GM21528 (cell line): Measurements from ENCODE around the gene RGS9.
"Not testable (repeated sequence)": the region's sequence is repeated elsewhere in the genome, so short reads cannot be mapped to it uniquely, and the experiment has no call there.

ENCODE experiments used
- ATAC-seq: cut with Tn5 transposase; IDR thresholded peaks from one replicate; pipeline ENCODE4 v1.9.1; 2021; ENCODE audit warnings: mild to moderate bottlenecking, moderate library complexity; ENCODE audit not compliant: unreplicated experiment, low FRiP score

The RGS9 gene

GRCh38 chr17:65201331-65201730 is 64.2 kb downstream of the RGS9 start:
- ATAC-seq: no peak

- ATAC-seq: no peak
Measured at GRCh38 chr17:65202844-65203571, 65.8 kb downstream of the RGS9 start.

- no peak for ATAC-seq
Measured at GRCh38 chr17:65204001-65204400, 66.8 kb downstream of the RGS9 start.

- ATAC-seq: no peak
Measured at GRCh38 chr17:65205655-65206054, 68.5 kb downstream of the RGS9 start.

GRCh38 chr17:65207448-65207847 is 70.3 kb downstream of the RGS9 start:
- ATAC-seq: not testable (repeated sequence)

- no peak for ATAC-seq
Measured at GRCh38 chr17:65208717-65209116, 71.5 kb downstream of the RGS9 start.

GRCh38 chr17:65218261-65218660 is 81.1 kb downstream of the RGS9 start:
- ATAC-seq: no peak

GRCh38 chr17:65219124-65219523 is 82.0 kb downstream of the RGS9 start:
- ATAC-seq: no peak

- ATAC-seq: no peak
Measured at GRCh38 chr17:65219707-65220106, 82.5 kb downstream of the RGS9 start.

GRCh38 chr17:65220732-65221131 is 83.6 kb downstream of the RGS9 start:
- no peak for ATAC-seq

DNA sequence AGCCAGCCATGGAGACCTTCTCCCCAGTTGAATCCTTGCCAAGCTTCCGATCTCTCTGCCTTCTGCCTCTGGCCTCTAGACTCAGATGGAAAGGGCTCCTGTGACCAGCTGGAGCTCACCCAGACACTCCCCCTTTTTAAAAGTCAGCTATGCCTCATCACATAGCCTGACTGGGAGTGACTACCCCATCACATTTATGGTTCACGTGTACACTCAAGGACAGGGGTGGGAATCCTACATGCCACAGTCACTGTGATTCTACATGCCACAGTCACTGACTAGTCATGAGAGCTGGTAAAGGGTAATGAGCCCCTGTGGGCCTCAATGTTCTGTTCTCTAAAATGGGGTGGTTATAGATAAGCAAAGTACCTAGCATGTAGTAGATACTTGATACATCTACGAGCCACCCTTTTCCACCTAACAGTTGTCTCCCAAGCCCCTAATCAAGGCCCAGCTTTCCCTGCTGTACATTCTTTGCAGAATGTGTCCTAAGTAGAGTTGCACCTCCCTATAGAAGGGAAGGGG is 85.1 kb downstream of the RGS9 start:
- ATAC-seq: no peak

DNA sequence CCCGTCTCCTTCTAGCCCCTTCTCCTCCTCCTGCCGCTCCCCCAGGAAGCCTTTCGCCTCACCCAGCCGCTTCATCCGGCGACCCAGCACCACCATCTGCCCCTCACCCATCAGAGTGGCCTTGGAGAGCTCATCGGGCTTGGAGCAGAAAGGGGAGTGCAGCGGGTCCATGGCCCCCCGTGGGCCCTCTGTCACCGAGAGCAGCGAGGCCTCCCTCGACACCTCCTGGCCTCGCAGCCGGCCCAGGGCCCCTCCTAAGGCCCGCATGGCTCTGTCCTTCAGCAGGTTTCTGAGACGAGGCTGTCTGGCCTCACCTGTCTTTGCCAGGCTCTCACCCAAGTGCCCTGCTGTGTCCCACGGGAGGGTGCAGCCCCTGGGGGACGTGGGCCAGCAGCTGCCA is 87.9 kb downstream of the RGS9 start:
- no peak for ATAC-seq

DNA sequence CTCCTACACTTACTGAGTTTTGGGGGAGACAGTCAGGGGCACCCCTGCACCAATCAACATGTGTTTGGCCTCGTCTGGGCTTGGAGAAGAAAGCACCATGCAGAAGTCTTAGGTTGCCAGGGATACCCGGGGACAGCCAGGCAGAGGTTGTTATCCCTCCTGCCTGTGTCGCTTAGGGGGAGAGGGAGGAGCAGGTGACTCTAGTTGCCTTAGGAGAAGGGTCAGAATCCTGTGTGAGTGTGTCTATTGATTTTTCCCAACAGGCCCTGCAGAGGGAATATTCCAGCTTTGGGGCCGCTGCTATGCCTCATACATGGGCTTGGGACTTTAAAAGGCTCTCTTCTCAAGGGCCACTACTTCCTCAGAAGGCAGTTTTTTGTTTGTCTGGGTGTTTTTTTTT is 89.1 kb downstream of the RGS9 start:
- no peak for ATAC-seq

GRCh38 chr17:65227637-65228036 is 90.5 kb downstream of the RGS9 start:
- ATAC-seq: no peak

DNA sequence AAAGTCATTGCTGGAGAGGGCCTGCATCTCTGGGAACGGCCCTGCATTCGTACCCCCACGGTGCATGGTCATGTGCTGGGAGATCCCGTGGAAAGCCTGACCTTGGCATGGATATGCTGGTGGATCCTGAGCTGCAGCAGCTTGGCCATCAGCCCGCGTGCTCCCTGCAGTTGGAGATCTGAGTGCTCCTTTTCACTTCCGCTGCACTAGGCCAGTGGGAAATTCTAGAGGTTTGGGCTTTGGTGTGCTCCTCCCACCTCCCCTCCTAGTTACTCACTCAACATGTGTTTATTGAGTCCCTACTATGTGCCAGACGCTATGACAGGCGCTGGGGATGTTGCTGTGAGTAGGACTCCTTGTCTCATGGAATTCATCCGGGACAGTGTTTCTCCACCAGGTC is 91.1 kb downstream of the RGS9 start:
- ATAC-seq: no peak

DNA sequence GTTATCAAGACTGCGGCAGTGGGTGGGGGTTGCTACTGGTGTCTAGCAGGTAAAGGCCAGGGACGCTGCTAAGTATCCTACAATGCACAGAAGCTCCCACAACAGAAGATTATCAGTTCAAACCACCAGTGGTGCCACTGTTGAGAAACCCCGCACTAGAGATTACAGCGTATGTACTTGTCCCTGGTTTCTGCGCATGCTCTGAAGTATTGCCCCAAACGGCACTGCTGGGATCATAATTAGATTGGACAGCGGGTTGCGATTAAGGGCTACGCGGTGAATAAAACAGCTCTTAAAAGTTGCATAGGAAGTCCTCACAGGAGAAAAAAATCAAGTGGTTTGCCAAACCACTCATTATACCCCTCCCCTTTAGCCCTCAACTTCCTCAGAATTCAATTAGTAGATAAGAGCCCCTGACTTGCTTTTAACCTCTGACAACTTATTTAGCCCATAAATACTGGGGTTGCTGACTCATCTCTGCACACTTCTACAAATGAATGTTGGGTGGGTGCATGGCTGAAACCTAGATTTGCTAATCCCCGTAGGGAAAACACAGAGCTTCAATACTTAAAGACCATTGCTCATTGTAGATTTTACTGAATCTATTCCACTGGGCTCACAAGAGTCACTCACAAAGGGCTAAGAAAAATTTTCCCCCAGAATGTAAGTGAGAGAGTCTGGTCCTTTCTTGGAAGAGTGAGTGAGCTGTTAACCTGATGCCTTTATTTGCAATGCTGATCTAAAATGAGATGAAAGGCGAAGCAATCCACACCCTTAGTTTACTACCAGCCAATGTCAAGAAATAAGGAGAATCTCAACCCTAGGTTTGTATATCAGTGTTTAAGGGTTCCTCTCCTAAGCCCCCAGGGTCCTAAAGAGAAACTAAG is 91.8 kb downstream of the RGS9 start:
- ATAC-seq: peak; percentile 79

GRCh38 chr17:65229621-65229995 is 92.4 kb downstream of the RGS9 start:
- ATAC-seq: peak; percentile 9

DNA sequence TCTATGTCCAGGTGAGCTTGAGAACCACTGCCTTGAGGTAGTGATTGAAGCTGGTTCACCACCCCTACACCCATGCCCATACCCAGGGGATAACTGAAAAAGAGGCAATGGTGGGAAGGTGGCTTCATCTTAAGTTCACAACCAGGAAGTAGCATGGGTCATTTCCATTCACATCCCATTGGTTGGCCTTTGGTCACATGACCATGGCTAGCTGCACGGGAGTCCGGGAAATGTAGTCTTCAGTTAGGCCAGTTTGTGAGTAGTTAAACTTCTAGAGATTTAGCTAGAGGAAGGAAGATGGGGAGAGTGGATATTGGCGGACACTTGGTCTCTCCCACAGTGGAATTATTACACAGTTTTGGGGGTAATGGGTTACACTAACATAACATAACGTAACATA is 92.9 kb downstream of the RGS9 start:
- no peak for ATAC-seq

DNA sequence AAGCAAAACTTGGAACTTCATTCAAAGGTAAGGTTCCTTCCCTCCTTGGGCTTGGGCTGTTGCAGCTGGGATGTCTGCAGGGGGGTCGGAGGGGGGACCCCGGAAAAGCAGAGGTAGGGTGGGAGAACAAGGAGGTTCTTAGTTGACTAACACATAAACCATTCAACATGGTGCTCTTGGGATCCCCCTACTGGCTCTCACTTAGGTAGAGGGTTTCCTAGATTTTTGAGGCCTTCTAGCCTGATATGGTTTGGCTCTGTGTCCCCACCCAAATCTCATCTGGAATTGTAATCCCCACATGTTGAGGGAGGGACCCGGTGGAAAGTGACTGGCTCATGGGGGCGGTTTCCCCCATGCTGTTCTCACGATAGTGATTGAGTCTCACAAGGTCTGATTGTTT is 93.9 kb downstream of the RGS9 start:
- no peak for ATAC-seq

GRCh38 chr17:65231662-65232335 is 94.6 kb downstream of the RGS9 start:
- ATAC-seq: no peak

GRCh38 chr17:65235284-65235683 is 98.1 kb downstream of the RGS9 start:
- no peak for ATAC-seq
